ENCODE results near the gene ANKRD24. TPM values are rescaled to one million over a fixed set of nuclear protein-coding genes. Genes with fewer than 3 reads are reported as not detected.

The ANKRD24 gene
- total RNA-seq, 1 donor from 2014 or later, result 0.15 TPM

DNA sequence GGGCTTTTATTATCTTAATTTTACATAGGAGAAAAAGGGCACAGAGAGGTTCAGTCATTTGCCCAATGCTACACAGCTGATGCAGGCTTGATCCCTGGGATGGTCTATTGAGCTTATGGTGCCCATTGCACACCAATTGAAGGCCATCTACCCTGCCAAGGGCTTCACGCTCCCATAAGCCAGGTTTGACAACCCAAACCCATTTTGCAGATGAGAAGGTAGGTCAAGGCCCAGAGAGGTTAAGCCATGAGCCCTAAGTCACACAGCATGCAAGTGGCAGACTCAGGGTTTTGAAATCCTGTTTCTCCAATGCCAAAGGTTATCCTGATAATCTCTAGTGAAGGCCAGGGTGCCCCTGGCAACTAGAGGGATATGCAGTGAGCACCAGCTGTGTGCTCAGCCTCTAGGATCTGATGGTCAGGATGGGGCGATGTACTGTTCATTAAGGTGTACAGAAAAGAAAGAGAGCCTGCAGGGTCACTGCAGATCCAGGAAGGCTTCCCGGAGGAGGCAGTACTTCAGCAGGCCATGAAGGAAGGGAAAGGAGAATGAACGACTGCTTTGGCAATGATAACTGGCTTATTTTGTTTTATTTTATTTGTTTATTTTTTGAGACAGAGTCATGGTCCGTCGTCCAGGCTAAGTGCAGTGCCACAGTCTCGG is 20.9 kb upstream of the ANKRD24 start:
- no peak overlapping the region for H2AFZ ChIP-seq (replicated peaks)
- no peaks in the 10 kb centered on the region for H3K9me3 ChIP-seq (ENCODE audit: low read depth)
- TF ChIP-seq, protein P1, sequence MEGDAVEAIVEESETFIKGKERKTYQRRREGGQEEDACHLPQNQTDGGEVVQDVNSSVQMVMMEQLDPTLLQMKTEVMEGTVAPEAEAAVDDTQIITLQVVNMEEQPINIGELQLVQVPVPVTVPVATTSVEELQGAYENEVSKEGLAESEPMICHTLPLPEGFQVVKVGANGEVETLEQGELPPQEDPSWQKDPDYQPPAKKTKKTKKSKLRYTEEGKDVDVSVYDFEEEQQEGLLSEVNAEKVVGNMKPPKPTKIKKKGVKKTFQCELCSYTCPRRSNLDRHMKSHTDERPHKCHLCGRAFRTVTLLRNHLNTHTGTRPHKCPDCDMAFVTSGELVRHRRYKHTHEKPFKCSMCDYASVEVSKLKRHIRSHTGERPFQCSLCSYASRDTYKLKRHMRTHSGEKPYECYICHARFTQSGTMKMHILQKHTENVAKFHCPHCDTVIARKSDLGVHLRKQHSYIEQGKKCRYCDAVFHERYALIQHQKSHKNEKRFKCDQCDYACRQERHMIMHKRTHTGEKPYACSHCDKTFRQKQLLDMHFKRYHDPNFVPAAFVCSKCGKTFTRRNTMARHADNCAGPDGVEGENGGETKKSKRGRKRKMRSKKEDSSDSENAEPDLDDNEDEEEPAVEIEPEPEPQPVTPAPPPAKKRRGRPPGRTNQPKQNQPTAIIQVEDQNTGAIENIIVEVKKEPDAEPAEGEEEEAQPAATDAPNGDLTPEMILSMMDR (IDR thresholded peaks at IDR 0.05), result no peak
- TF ChIP-seq EZH2 (IDR thresholded peaks at IDR 0.05), result no peak
- TF ChIP-seq EZH2phosphoT487 (IDR thresholded peaks at IDR 0.05), result no peak
- H3K4me3 ChIP-seq, result no peak overlapping the region
- Mint-ChIP-seq H3K9me3 (no peaks in the 10 kb centered on the region), H3K4me1 (no peaks in the 10 kb centered on the region), H3K36me3 (no peaks in the 10 kb centered on the region), H3K27me3 (ENCODE audit: insufficient read depth, low read depth) (peaks cover 13% of the 10 kb centered on the region), H3K4me3 (no peak overlapping the region), H3K27ac (no peak overlapping the region)
- no peaks in the 10 kb centered on the region for H4K20me1 ChIP-seq (ENCODE audit: low read depth)
- no peaks in the 10 kb centered on the region for H3F3A ChIP-seq (ENCODE audit: low read depth)
- H3K4me2 ChIP-seq, result no peak overlapping the region
- H3K36me3 ChIP-seq, result no peaks in the 10 kb centered on the region
- no peak overlapping the region for H3K9ac ChIP-seq
- DNase-seq (ENCODE audit: low spot score), result no peak
- no peaks in the 10 kb centered on the region for H3K4me1 ChIP-seq
- no peak overlapping the region for H3K27ac ChIP-seq
- H3K79me2 ChIP-seq (ENCODE audit: low read depth), result no peaks in the 10 kb centered on the region
- peaks cover 28% of the 10 kb centered on the region for H3K27me3 ChIP-seq

- no peaks in the 10 kb centered on the region for H3K9me3 ChIP-seq (ENCODE audit: low read depth)
- TF ChIP-seq, protein P1 (IDR thresholded peaks at IDR 0.05), result no peak
- TF ChIP-seq EZH2 (IDR thresholded peaks at IDR 0.05), result no peak
- no peak for TF ChIP-seq EZH2phosphoT487 (IDR thresholded peaks at IDR 0.05)
- no peak overlapping the region for H3K4me3 ChIP-seq
- H3K79me2 ChIP-seq (ENCODE audit: low read depth), result no peaks in the 10 kb centered on the region
- Mint-ChIP-seq H3K4me1 (no peaks in the 10 kb centered on the region), H3K9me3 (no peaks in the 10 kb centered on the region), H3K4me3 (no peak overlapping the region), H3K27me3 (ENCODE audit: insufficient read depth, low read depth) (peaks cover 14% of the 10 kb centered on the region), H3K36me3 (no peaks in the 10 kb centered on the region), H3K27ac (no peak overlapping the region)
- H4K20me1 ChIP-seq (ENCODE audit: low read depth), result no peaks in the 10 kb centered on the region
- no peaks in the 10 kb centered on the region for H3F3A ChIP-seq (ENCODE audit: low read depth)
- no peak for DNase-seq (ENCODE audit: low spot score)
- H2AFZ ChIP-seq (replicated peaks), result no peak overlapping the region
- H3K27me3 ChIP-seq, result peaks cover 45% of the 10 kb centered on the region
- H3K27ac ChIP-seq, result no peak overlapping the region
- H3K4me2 ChIP-seq, result no peak overlapping the region
- no peak overlapping the region for H3K9ac ChIP-seq
- H3K36me3 ChIP-seq, result no peaks in the 10 kb centered on the region
- H3K4me1 ChIP-seq, result no peaks in the 10 kb centered on the region
Measured at GRCh38 chr19:4164262-4164661, 18.2 kb upstream of the ANKRD24 start.

DNA sequence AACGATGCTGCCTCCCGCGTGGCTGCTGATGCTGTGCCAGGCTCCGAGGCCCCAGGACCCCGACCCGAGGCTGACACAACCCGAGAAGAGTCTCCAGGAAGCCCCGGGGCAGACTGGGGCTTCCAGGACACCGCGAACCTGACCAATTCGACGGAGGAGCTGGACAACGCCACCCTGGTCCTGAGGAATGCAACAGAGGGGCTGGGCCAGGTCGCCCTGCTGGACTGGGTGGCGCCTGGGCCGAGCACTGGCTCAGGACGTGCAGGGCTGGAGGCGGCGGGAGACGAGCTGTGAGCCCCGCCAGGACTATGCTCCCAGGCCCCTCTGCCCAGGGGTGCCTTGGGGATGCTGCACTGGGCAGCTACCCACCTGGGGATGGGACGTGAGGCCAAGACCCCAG is 10.8 kb upstream of the ANKRD24 start:
- Mint-ChIP-seq H3K27me3 (ENCODE audit: insufficient read depth, low read depth) (peaks cover 16% of the 10 kb centered on the region), H3K27ac (no peak overlapping the region), H3K9me3 (no peaks in the 10 kb centered on the region), H3K36me3 (no peaks in the 10 kb centered on the region), H3K4me3 (no peak overlapping the region), H3K4me1 (peaks cover 3% of the 10 kb centered on the region)
- Histone ChIP-seq H3K4me1 (no peaks in the 10 kb centered on the region), H3F3A (ENCODE audit: low read depth) (no peaks in the 10 kb centered on the region), H3K27ac (no peak overlapping the region), H4K20me1 (ENCODE audit: low read depth) (peaks cover 34% of the 10 kb centered on the region), H3K9me3 (ENCODE audit: low read depth) (no peaks in the 10 kb centered on the region), H3K79me2 (ENCODE audit: low read depth) (no peaks in the 10 kb centered on the region), H3K9ac (no peak overlapping the region), H2AFZ (replicated peaks) (no peak overlapping the region), H3K4me2 (no peak overlapping the region), H3K4me3 (no peak overlapping the region), H3K36me3 (no peaks in the 10 kb centered on the region), H3K27me3 (peaks cover 58% of the 10 kb centered on the region)
- no peak for TF ChIP-seq EZH2 (IDR thresholded peaks at IDR 0.05)
- TF ChIP-seq, protein P1 (IDR thresholded peaks at IDR 0.05), result no peak
- no peak for TF ChIP-seq EZH2phosphoT487 (IDR thresholded peaks at IDR 0.05)
- no peak for DNase-seq (ENCODE audit: low spot score)

Data from neural progenitor cell (in vitro differentiated cells).